Stimulated activated CD4-positive, alpha-beta T cell treated with anti-CD3 and anti-CD28 coated beads, Interleukin-2, amount 100 ng/mL, for 24 hours (primary cell): Measurements from ENCODE around the gene SLC6A6.

Experiments used
- DNase-seq, 2 donors: peaks; one replicate each; pipeline ENCODE4 v3.0.0-alpha.2; 2020

Gene SLC6A6

DNA sequence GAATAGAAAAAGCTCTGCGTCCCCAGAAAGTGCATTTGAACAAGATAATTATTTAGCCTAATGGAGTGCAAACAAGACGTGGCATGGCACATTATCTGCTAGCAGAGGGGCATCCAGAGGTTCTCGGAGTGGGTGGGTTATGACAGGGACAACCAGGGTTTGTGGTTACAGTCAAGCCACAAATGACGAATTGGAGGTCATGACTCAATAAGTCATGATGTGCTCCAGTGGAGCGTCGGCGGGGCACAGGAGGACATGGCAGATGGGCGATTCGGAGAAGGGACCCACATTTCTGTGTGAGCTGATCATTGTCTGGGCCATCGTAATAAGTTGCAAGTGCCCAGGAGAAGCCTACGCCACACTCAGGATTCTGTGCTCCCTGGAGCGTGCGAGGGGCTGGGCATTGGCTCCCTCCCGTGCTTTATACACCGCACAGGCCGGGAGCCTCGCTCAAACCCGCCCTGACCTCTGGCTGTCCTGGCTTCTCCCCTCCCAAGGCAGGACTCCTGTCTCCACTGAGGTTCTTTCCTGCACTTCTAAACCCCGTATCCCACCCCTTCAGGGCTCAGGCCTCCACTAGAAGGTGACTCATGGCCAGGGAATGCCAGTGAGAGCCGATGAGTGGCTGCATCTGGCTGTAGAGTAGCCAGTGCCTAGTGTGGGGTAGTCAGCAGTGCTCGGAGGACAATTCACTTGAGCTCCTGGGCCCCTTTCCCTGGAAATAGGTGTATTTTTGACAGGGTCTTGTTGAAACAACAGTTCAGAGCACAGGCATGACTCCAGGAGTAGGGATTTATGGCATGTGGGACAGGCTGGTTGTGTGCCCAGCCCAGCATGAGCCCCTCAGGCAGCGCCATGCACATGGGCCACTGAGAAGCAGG, 70.3 kb downstream of the SLC6A6 start:
- no peak for DNase-seq

DNA sequence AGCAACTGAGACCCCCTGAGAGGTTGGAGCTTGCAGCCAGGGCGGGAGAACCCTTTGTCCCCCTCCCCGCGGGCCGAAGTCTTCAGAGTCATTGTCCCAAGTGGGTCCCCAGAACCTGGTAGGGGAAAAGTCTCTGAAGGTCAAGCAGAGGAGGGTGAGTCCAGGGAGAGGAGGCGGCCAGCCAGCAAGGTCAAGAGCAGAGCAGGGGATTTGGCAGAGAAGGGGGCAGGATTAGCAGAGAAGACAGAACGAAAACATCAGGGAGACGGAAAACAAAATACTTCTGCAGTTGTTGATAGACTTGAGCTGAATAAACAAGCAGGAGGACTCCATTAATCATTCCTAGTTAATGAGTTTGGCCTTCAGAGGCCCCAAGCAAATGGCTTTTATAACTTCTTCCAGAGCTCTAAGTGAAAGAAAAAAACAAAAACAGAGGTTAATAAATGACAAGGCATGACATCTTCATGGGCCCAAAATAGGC, 71.0 kb downstream of the SLC6A6 start:
- no peak for DNase-seq

DNA sequence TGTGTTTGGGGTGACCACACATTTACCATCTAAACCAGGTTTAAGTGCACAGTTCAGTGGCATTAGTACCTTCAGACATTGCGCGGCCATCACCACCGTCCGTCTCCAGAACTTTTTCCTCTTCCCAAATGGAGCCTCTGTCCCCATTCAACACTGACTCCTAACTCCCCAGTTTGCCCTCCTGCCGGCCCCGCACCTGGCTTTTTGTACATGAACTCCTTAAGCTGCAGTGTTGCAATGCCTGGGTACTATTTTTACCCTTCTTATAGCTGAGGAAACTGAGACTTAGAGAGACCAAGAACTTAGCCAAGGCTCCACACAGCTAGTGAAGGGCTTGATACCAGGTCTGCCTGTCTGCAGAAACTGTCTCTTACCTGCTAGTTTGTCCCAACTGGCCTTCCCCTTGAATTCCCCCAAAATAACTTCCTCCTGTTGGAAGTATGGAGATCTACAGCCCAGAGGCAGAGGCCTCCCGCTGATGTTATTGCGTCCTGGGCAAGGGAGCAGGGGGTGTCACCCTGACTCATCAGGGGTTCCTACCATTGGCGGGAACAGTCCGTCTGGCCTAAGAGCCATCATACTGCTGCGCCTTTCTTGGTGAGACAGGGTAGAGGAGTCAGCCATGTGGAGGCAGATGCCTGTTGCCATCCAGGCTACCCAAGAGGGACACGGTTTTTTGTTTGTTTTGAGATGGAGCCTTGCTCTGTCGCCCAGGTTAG, 72.1 kb downstream of the SLC6A6 start:
- no peak for DNase-seq

DNA sequence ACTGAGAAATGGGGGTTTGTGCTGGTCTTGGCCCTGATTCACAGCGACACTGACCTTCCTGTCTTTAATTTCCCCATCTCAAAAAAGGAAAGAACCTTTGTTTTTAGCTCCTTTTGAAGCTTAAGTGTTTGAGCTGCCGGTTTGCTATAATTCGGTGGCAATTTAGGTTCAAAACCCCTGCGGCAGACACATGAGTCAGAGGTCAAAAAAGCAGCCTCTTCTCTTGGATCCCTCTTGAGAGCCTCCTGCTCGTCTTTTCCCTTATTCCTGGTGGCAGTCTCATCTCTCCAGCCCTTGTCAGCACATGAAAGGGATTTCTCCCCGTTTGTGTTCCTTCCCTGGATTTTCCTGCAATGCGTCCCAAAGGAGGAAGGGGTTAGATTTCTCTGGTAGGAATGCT, 73.2 kb downstream of the SLC6A6 start:
- DNase-seq = no peak

DNA sequence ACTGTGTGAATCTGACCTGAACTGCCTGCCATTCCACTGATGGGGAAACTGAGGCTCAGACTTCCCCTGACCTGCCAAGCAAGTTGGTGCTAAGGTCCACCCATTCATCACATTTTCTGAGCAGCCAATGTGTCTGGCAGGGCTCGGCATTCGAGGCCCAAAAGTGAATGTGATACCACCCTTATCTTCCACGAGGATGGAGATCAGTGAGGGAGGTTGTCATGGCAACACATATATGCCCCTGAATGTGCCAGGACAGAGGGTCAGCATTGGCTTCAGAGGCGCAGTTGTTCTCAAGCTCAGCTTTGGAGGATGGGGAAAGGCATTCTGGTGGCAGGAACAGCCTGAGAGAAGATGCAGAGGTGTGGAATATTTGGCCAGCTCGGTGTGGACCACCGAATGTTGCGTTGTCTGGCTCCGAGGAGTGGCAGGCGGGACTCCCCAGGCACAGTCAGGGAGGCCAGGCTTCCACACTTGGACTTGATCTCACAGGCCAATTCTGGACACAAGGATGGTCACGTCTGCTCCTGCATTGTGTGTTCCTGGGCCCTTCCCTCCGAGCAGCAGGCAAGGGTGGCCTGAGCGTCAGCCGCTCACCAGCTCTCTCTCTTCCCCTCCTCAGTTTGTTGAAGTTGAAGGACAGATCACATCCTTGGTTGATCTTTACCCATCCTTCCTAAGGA, 74.3 kb downstream of the SLC6A6 start:
- no peak for DNase-seq

DNA sequence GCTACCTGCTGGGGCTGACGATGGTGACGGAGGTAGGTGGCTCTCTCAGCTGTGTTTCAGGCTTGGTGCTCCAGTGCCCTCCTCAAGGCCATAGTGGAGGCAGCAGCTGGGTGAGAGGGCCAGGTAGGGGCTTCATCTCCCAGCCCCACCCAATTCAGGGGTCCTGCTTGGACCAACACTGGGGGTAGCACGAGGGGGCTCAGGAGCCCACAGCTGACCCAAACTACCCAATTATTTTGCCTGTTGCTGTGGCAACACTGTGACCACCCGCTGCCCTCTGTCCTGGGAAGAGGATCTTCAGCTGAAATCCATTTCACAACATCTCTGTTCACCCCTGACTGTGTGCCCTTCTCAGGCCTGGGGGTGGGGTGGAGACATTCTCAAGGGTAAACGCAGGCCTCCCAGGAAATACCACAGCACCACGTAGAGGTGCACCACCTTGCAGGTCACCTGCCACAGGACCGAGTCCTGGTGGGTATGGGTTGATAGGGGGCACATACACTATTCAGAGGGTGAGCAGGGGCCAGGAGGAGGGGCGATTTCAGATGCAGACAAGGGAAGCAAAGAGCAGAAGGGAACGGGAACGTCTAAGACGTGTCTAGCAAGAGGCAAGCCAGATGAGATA, 75.0 kb downstream of the SLC6A6 start:
- DNase-seq = no peak

DNA sequence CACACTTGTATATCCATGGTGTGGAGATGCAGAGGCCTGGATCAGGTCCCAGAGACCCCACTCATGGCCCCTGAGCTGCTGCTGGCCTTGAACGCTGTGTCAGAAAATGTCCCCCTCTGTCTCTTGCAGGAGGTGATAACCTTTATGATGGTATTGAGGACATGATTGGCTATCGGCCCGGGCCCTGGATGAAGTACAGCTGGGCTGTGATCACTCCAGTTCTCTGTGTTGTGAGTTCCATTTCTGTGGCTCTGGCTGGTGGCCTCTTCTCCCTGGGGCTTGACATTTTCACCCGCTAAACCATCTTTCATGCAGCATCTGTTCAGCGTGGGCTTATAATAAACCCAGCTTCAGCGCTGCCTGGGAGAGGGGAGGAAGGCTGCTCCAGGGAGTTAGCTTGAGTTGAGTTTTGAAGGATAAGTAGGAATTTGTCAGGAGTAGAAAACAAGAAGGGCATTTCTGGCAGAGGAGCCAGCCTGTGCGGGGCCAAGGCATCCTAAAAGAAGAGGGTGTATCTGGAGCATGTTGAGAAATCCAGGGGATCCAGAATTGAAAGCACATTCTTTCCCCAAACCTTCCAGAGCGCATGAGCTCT, 76.6 kb downstream of the SLC6A6 start:
- DNase-seq = no peak

DNA sequence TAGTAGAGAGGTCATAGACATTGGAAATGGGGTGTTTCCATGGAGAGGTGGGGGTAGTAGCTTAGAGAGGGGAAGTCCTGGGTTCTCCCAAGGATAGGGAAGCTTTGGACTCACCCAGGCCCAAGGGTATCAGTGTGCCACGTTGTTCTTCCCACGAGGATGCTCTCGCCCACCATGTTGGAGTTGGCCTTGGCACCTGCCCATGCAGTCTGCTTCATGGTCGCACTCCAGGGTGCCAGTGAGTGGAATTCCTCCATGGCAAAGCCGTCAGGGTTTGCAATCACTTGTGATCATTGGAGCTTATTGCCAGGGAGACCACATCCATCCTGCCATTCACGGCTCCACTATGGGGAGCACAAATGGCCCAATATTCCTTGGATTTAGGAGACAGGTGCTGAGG, 77.2 kb downstream of the SLC6A6 start:
- no peak for DNase-seq

DNA sequence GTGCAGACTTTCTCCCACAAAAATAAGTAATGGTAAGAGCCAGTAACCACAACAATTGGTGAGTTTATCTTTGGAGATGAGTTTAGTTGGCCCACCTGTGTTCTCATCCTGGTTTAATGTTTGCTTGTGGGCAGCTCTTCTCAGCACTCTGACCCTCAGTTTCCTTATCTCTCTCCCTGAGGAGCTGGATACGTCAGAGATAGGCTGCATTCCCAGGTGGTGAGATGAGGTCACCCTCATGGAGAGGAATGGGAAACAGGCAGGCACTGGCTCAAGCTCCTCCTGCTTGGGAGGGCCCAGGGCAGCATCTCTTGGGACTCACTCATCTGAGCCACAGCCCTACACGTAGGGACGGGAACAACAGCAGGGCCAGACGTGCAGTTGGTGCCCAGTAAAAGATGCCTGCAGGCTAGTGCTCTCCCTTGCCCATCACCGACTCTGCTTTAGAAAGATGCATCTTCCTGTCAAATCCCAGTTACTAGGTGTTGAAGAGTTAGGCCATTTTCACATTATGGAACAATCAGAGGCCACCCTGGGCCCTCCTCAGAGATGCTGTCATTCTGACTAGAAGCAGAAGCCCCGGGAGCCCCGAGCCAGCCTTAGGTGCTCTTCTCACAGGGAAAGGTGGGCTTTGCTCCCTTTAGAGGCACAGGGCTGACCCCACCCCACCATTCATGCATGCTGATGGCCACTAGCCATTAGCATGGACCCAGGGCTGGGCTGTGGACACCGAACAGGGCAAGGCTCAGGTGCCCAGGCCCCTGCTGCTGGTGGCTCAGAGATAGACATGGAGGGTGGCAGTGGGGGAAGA, 78.0 kb downstream of the SLC6A6 start:
- DNase-seq = no peak

DNA sequence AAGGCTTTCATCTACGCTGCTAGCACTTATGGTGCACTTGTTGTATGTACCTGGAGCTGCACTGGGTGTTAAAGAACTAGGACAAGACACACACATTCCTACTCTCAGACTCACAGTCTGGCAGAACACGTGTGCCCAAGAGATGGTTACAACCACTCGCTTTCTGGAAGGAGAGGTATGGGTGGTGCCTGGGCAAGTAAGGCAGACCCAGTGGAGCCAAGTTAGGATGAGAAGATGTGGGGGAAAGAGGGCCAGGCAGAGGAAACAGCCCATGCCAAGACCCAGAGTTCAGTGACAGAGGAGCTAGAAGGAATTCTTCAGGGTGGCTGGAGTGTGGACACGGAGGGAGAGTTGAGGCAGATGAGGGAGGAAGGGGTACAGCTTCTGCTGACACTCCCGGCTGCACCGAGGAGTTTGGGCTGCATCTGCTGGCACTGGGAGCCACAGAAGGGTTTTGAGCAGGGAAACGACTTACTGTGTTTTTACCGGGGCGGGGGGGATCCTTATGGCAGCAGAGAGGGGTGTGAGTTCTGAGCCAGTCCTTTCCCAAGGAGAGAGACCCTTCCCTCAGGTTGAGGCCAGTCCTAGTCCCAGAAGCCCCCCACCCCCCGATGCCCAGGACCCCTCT, 78.7 kb downstream of the SLC6A6 start:
- no peak for DNase-seq

DNA sequence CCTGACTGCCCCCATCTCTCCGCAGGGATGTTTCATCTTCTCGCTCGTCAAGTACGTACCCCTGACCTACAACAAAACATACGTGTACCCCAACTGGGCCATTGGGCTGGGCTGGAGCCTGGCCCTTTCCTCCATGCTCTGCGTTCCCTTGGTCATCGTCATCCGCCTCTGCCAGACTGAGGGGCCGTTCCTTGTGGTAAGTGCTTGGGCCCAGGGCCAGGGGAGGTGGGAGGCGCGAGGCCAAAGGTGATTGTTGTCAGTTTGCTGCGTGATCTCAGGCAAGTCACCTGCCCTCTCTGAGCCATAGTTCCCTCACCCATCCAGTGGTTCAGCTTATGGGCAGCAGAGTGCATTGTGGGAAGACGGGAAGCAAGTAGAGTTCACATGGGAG, 79.2 kb downstream of the SLC6A6 start:
- no peak for DNase-seq

DNA sequence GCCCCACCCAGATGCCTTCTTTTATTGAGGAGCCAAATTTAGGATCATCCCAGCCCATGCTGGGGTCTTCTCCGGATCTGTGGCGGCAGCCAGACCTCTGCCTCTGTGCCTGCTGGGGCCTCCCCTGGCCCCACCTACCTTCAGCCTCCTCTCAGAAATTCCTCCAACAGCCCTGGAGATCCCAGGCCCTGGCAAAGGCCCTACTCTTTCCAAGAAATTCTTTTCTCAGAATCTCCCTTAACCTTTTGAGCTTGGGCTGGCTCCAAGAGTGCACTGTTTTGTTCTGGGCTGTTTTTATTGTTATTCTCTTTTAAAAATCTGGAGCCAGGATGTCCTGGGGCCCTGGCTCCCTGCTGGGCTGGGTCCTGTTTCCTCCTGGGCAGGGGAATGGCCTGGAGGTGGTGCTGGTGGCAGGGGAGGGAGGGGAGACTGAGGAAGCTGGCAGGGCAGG, 79.9 kb downstream of the SLC6A6 start:
- no peak for DNase-seq

DNA sequence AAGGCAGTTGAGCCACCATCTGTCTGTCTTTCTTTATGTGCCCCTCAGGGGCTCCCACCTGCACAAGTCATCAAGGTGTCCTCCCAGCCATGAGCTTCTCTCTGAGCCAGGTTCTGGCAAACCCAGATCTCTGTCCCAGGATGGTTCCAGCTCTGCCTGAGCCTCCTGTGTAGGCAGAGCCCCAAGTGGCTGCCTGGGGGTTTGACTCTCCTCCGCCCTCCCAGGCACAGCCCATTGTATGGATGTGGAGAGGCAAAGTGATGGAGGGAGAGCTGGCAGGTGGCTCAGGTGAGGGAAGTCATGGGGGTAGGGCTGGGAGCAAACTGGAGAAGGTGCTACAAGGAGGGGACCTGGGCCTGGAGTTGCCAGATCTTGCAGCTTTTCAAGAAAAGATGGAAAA, 80.9 kb downstream of the SLC6A6 start:
- DNase-seq = no peak

DNA sequence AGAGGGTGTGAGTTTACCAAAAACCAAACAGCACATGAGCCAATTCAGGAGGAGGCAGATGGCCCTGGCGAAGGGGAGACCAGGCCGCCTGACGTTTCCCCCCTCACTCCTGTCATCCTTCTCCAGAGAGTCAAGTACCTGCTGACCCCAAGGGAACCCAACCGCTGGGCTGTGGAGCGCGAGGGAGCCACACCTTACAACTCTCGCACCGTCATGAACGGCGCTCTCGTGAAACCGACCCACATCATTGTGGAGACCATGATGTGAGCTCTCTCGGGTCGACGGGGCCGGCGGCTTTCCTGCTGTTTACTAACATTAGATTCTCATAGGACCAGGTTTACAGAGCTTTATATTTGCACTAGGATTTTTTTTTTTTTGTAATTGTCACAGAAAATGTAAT, 82.3 kb downstream of the SLC6A6 start:
- DNase-seq = no peak

DNA sequence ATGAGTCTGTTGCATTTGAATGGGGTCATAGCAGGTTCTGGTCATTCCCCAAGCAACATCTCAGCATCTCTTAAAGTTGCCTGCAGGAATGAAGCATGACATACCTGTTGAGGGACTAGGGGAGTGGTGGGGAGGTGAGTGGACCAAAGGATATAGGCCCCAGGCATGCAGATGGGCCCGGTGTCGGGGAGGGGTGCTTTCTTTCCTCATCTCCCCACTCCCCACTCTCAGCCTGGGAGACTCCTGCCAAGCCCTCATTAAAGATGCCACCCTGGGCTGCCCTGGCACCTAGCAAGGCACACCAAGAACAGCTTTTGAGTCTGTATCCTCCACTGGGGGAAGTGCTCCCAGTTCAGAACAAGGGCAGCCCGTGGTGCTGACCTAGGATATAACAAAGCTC, 83.6 kb downstream of the SLC6A6 start:
- no peak for DNase-seq

DNA sequence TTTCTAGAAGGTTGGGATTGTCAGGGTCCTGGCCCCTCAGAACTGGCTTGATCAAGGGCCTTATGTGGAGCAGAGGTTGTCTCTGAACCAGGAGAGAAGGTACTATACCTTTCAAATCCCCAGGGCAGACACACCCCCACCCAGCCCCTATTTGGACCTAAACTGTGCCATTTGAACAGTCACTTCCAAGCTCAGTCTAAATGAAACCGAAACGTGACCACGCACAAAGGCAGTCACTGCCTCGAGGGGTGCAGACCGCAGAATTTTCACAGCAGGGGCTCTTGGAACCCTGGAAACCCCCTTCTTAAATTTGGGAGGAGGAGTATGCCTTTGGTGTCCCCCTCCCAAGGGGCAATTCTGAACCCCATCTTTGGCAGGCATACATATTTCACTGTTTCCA, 84.1 kb downstream of the SLC6A6 start:
- no peak for DNase-seq

DNA sequence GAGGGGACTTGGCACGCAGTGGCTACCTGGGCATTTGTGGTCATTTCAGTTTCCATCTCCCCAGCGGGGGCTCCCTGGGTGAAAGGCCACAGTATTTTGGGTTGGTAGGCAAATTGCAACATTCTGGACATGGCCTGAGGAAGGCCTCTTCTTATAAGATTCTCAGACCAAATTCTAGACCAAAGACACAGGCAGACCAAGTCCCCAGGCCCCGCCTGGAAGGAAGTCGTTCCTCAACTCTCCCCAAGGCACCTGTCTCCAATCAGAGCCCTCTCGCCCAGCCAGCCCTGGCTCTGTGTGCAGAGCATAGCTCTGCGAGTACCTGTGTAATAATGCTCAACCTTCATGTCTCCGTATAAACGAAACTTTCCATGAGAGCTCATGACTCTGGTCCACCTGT, 84.7 kb downstream of the SLC6A6 start:
- DNase-seq = no peak

DNA sequence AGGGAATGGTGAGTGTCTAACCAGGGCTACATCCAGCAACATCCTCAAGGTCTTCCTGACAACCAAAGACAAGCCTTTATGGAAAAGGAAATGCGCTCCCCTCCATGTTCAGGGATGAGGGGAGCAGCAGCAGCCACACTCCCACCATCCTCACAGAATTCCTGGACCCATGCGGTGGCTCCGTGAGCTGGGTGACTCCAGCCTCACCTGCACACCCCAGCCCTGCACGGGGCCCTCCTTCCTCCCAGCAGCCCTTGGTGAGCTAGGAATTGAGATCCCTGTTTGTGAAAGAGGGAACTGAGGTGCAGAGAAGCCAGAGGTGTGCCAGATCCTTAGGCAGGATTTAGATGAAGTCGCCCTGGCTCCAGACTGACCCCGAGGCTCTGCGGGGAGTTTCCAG, 85.4 kb downstream of the SLC6A6 start:
- DNase-seq = no peak

DNA sequence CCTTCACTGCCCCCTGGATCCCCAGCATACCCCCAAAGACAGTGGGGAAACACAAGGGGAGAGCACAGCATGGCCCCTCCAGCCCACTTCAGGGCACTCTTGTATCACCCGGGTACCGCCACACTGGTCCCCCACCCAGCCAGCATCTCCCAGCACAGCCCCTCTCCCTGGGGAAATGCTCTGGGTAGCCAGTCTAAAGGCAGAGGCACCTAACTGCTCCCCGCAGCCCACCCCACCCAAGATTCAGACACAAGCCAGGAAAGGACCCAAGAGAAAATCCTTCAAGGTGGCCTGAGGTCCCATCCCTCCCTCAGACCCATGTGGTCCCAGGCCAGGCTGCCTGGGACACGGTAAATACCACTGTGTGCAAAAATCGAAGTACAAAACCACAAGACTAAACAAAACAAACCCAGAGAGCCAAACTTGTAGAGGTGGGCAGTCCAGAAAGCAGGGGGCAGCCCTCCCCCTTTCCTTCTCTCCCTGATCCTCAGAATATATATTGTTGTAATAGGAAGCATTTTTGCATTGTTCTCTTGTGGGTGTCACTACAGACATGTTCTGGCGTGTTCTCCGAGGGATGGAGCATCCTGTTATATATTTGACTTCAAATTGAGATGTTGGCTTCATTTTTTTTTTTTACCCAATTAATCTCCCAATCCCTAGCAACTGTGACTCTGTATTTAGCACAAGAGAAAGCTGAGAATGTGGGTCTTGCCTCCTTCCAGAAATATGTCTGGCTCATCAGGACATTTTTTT, 86.1 kb downstream of the SLC6A6 start:
- DNase-seq = no peak

DNA sequence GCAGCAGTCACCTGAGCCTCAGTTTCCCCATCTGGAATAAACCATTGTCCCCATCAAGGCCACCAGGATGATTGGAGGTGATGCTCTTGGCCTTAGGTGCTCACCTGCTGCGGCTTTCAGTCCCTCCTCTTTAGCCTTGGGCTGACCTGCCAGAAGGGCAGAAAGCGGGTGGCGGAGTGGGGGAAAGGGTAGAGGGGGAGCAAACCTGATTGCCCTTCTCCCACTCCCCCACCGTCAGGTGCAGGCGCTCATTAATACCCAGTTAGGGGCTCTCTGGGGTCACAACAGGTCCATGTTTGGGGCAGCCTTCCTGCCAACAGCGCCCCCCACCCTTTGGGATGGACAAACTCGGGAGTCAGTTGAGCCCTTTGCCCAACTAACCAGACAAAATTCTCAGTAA, 87.2 kb downstream of the SLC6A6 start:
- DNase-seq = no peak

DNA sequence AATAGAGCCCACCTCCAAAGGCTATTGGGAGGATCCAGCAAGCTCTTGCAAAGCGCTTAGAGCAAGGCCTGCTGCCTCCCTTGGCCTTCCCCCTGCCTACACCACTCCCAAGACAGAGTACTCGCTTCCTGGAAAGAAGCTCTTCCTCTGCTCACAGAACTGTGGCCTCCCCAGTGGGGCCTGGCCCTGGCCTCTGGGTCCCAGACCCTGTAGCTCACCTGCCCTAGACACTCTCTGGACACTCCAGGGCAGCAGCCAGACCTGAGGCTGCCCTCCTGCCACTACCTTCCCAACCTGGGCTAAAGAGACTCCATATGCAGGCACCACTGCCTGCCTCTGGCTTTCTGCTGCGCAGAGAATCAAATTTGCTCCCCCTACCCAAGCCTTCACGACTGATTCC, 87.8 kb downstream of the SLC6A6 start:
- no peak for DNase-seq
